Measurements from ENCODE around the gene EGLN3. TPM values are rescaled to one million over a fixed set of nuclear protein-coding genes. Genes with fewer than 3 reads are reported as not detected.
"Not testable (repeated sequence)": the region's sequence is repeated elsewhere in the genome, so short reads cannot be mapped to it uniquely, and the experiment has no call there.

The EGLN3 gene
- total RNA-seq, 4 donors from 2014 or later, result 9.4 to 15.7 (median 13.5) TPM

DNA sequence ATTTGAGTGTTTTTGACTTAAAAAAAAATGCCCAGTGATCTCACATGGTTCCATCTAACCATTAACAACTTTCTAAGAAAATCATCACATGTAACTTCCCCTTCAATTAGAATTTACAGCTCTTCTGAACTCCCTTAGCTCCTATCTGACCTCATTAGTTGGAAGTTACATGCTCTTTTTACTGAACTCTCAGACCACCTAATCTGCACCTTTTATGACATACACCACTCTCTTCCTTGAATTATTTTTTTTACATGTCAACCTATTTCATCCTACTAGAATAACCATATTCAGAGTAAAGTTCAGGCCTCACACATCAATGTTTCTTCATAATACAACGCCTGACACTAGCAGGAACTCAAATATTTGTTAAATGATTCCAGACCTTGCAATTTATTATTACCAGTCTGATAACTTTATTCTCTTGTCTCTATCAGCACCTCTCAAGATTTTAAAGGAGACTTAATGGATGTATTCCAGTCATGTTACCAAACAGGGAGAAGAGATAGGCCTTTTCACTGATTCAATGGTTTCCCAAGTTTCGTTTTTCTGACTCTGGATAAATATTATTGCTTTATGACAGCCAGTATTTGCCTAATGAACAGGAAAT is 21.0 kb downstream of the EGLN3 start:
- no peak for DNase-seq
- intact Hi-C loops (cut with DNase I; ENCODE audit: low total_unique reads), result loop anchor here (10.0 kb wide), 1 partner anchor 295 kb away; no protein-coding TSS in a partner anchor
- H3K9me3 ChIP-seq, result no peaks in the 10 kb centered on the region
- H3K36me3 ChIP-seq, result peaks cover 0 to 29% of the 10 kb centered on the region in 2 donors
- ATAC-seq, result no peak
- no peak overlapping the region for H3K27ac ChIP-seq
- peaks cover 20 to 21% of the 10 kb centered on the region in 2 donors for H3K4me1 ChIP-seq
- in situ Hi-C loops (cut with MboI; ENCODE audit: low sequenced_read_pairs in 4 of 4), result no loop called here
- TF ChIP-seq POLR2A (IDR thresholded peaks at IDR 0.05) (no peak), CTCF (IDR thresholded peaks at IDR 0.05 in 4 of 5, conservative IDR thresholded peaks at IDR 0.05 in 1 of 5) (no peak)
- no peak overlapping the region for H3K4me3 ChIP-seq
- H3K27me3 ChIP-seq, result no peaks in the 10 kb centered on the region

DNA sequence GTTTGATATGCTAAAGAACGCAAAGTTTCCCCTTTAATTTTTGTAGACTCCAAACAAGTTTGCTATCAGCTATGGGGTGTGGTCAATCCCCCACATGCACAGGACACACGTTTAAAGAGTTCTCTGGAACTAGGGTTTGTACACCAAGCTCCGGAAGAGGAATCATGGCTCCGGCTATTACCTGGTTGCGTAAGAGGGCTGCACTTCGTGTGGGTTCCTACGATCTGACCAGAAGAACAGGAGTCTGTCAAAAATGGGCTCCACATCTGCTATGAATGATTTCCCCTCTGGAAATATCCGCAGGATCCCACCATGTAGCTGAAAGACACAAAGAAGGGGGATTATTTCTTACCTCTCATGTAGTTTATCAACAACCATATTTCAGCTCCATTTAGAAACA is 22.0 kb downstream of the EGLN3 start:
- Histone ChIP-seq H3K4me3 (no peak overlapping the region), H3K36me3 (peaks cover 0 to 33% of the 10 kb centered on the region in 2 donors), H3K27ac (no peak overlapping the region), H3K27me3 (no peaks in the 10 kb centered on the region), H3K4me1 (peaks cover 16% of the 10 kb centered on the region in 2 donors), H3K9me3 (no peaks in the 10 kb centered on the region)
- in situ Hi-C loops (cut with MboI; ENCODE audit: low sequenced_read_pairs in 4 of 4), result no loop called here
- no peak for DNase-seq
- intact Hi-C loops (cut with DNase I; ENCODE audit: low total_unique reads), result no loop called here
- ATAC-seq, result no peak
- TF ChIP-seq POLR2A (IDR thresholded peaks at IDR 0.05) (no peak), CTCF (IDR thresholded peaks at IDR 0.05 in 4 of 5, conservative IDR thresholded peaks at IDR 0.05 in 1 of 5) (no peak)

GRCh38 chr14:33927944-33928343 is 22.9 kb downstream of the EGLN3 start:
- Histone ChIP-seq H3K27ac (no peak overlapping the region), H3K36me3 (peaks cover 0 to 33% of the 10 kb centered on the region in 2 donors), H3K9me3 (no peaks in the 10 kb centered on the region), H3K4me3 (no peak overlapping the region), H3K27me3 (no peaks in the 10 kb centered on the region), H3K4me1 (peaks cover 6 to 7% of the 10 kb centered on the region in 2 donors)
- DNase-seq (no peak), ATAC-seq (no peak)
- TF ChIP-seq POLR2A (IDR thresholded peaks at IDR 0.05) (no peak), CTCF (IDR thresholded peaks at IDR 0.05 in 4 of 5, conservative IDR thresholded peaks at IDR 0.05 in 1 of 5) (no peak)
- intact Hi-C loops (cut with DNase I; ENCODE audit: low total_unique reads) (no loop called here), in situ Hi-C loops (cut with MboI; ENCODE audit: low sequenced_read_pairs in 4 of 4) (no loop called here)

- H3K9me3 ChIP-seq; in situ Hi-C loops (cut with MboI; ENCODE audit: low sequenced_read_pairs in 4 of 4); H3K4me3 ChIP-seq; H3K27ac ChIP-seq; intact Hi-C loops (cut with DNase I; ENCODE audit: low total_unique reads); H3K4me1 ChIP-seq; H3K27me3 ChIP-seq; DNase-seq; ATAC-seq: not testable (repeated sequence)
- H3K36me3 ChIP-seq, result peaks cover 0 to 33% of the 10 kb centered on the region in 2 donors
Measured at GRCh38 chr14:33926967-33927366, 23.9 kb downstream of the EGLN3 start.

DNA sequence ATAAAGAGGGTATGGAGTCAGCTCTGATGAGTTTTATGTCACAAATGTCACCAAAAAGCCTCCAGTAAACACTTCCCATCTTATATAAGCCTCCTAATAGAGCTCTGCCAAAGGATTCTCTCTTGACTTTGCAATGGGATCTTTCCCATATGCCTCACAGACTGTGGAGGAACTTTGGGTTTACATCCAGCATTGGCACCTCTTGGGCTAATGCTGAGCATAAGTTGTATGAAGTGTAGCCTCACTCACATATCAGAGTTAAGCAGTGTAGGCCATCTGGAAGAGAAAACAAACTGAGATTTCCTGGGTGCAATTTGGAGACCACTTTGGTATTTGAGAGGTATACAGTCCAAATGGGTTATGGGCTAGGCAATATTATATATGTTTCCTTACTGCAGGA is 24.9 kb downstream of the EGLN3 start:
- no peaks in the 10 kb centered on the region for H3K9me3 ChIP-seq
- no peak for DNase-seq
- no peak overlapping the region for H3K27ac ChIP-seq
- H3K4me3 ChIP-seq, result no peak overlapping the region
- intact Hi-C loops (cut with DNase I; ENCODE audit: low total_unique reads) (no loop called here), in situ Hi-C loops (cut with MboI; ENCODE audit: low sequenced_read_pairs in 4 of 4) (no loop called here)
- TF ChIP-seq CTCF (IDR thresholded peaks at IDR 0.05 in 4 of 5, conservative IDR thresholded peaks at IDR 0.05 in 1 of 5), result no peak
- no peak for TF ChIP-seq POLR2A (IDR thresholded peaks at IDR 0.05)
- H3K4me1 ChIP-seq, result no peaks in the 10 kb centered on the region
- no peaks in the 10 kb centered on the region for H3K27me3 ChIP-seq
- no peak for ATAC-seq
- peaks cover 0 to 33% of the 10 kb centered on the region in 2 donors for H3K36me3 ChIP-seq
